Measurements from ENCODE around the gene FOLR3. TPM values are rescaled to one million over a fixed set of nuclear protein-coding genes. Genes with fewer than 3 reads are reported as not detected.

The FOLR3 gene
- total RNA-seq, 1 experiment from 2014 or later, result not detected

- Histone ChIP-seq H3K36me3 (no peaks in the 10 kb centered on the region), H3K27me3 (replicated peaks) (no peaks in the 10 kb centered on the region), H3K4me1 (replicated peaks) (no peaks in the 10 kb centered on the region), H3K9me3 (replicated peaks) (no peaks in the 10 kb centered on the region), H3K4me3 (no peak overlapping the region), H3K27ac (no peak overlapping the region)
- DNase-seq (ENCODE audit: low read depth in 1 of 2, low spot score in 2 of 2), result no peak
Measured at GRCh38 chr11:72188267-72188666, 52.7 kb downstream of the FOLR3 start.

Other genes starting within 250 kb of the FOLR3 start
- 0.47 and 3.2 TPM in 2 replicates for gene XNDC1N, start 207.1 kb upstream of the FOLR3 start, total RNA-seq (2014; rRNA removed; shearing (Covaris generic))
- 6.4 and 21.4 TPM in 2 replicates for gene RNF121, start 206.7 kb upstream of the FOLR3 start, total RNA-seq (2014; rRNA removed; shearing (Covaris generic))
- gene IL18BP, start 136.8 kb upstream of the FOLR3 start, total RNA-seq (2014; rRNA removed; shearing (Covaris generic)), result 0.06 and 3.3 TPM in 2 replicates
- 38.4 and 46.4 TPM in 2 replicates for gene NUMA1, start 55.2 kb upstream of the FOLR3 start, total RNA-seq (2014; rRNA removed; shearing (Covaris generic))
- gene LRRC51, start 54.9 kb upstream of the FOLR3 start, total RNA-seq (2014; rRNA removed; shearing (Covaris generic)), result 4.1 TPM in 1 of 2 replicates, not detected in the other
- gene LAMTOR1, start 32.4 kb upstream of the FOLR3 start, total RNA-seq (2014; rRNA removed; shearing (Covaris generic)), result 51.2 and 76.8 TPM in 2 replicates
- gene TOMT, start 29.8 kb upstream of the FOLR3 start, total RNA-seq (2014; rRNA removed; shearing (Covaris generic)), result not detected in 2 replicates
- 23.5 and 46.9 TPM in 2 replicates for gene ANAPC15, start 23.0 kb upstream of the FOLR3 start, total RNA-seq (2014; rRNA removed; shearing (Covaris generic))
- gene FOLR1, start 56.4 kb downstream of the FOLR3 start, total RNA-seq (2014; rRNA removed; shearing (Covaris generic)), result 0.29 TPM in 1 of 2 replicates, not detected in the other
- gene FOLR2, start 81.1 kb downstream of the FOLR3 start, total RNA-seq (2014; rRNA removed; shearing (Covaris generic)), result not detected in 2 replicates
- gene INPPL1, start 89.0 kb downstream of the FOLR3 start, total RNA-seq (2014; rRNA removed; shearing (Covaris generic)), result 21.5 and 27.7 TPM in 2 replicates
- not detected in 2 replicates for gene PHOX2A, start 108.5 kb downstream of the FOLR3 start, total RNA-seq (2014; rRNA removed; shearing (Covaris generic))

Data from SJSA1 (cell line).